ENCODE measurements around the gene GADD45A. TPM values are rescaled to one million over a fixed set of nuclear protein-coding genes. Genes with fewer than 3 reads are reported as not detected.

GADD45A gene
- total and polyA plus RNA-seq, 9 of the 15 experiments (the other 6 are each of a cell fraction or from before 2014, with no cell fraction given), result 21.3 to 156 (median 62.1) TPM

DNA sequence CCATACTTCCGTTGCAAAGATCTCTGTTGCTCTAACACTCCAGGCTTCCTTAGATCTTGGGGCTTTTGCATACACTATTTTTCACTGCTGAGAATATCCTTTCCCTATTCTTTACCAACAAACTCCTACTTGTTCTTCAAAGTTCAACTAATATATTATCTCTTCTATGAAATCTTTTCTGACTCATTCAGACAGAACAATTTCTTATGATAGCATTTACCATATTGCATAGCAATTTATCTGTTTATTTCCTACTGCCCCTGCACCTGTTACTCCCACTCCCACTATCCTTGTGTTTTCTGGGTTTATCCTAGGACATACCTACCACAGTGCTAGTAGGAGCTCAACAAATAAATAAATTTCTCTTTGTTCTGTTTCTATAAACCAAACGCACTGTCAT, 11.0 kb downstream of the GADD45A start (continued):
- no peak for TF ChIP-seq CREM (IDR thresholded peaks at IDR 0.05; ENCODE audit: low read depth)
- TF ChIP-seq ARID1B (IDR thresholded peaks at IDR 0.05), result peak; percentile 67
- peak; percentile 55; the same call in 1 of the 2 replicates for TF ChIP-seq SMARCA4 (IDR thresholded peaks at IDR 0.05)
- peak; percentile 56; the same call in 1 of the 2 replicates for TF ChIP-seq JUND (IDR thresholded peaks at IDR 0.05; ENCODE audit: borderline replicate concordance, low read depth, low read length)
- TF ChIP-seq JUND (tag; IDR thresholded peaks at IDR 0.05; ENCODE audit: borderline replicate concordance, low read depth, low read length), result peak; percentile 50; the same call in 1 of the 3 replicates
- TF ChIP-seq SMARCE1 (IDR thresholded peaks at IDR 0.05), result peak; percentile 56
- TF ChIP-seq, protein P1, sequence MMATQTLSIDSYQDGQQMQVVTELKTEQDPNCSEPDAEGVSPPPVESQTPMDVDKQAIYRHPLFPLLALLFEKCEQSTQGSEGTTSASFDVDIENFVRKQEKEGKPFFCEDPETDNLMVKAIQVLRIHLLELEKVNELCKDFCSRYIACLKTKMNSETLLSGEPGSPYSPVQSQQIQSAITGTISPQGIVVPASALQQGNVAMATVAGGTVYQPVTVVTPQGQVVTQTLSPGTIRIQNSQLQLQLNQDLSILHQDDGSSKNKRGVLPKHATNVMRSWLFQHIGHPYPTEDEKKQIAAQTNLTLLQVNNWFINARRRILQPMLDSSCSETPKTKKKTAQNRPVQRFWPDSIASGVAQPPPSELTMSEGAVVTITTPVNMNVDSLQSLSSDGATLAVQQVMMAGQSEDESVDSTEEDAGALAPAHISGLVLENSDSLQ (IDR thresholded peaks at IDR 0.05), result peak; percentile 9; the same call in 1 of the 2 replicates
- peak; percentile 67 for TF ChIP-seq FOSL1 (tag; conservative IDR thresholded peaks at IDR 0.05)
- TF ChIP-seq RCOR1 (IDR thresholded peaks at IDR 0.05; ENCODE audit: borderline replicate concordance in 1 of 2, low read depth in 2 of 2, low read length in 2 of 2), result 0 out of 4 replicates have a peak, but pooled peaks of 1 of the 2 experiments have one; percentile 5
- TF ChIP-seq ATF3 (IDR thresholded peaks at IDR 0.05), result peak; percentile 40; the same call in 1 of the 2 replicates
- no peak for TF ChIP-seq ATF3 (CRISPR knock-in tag; conservative IDR thresholded peaks at IDR 0.05)
